Muscle of back (tissue), 11 donors: ENCODE measurements around the gene APBB2. TPM values are rescaled to one million over a fixed set of nuclear protein-coding genes. Genes with fewer than 3 reads are reported as not detected.
"Not testable (repeated sequence)": the region's sequence is repeated elsewhere in the genome, so short reads cannot be mapped to it uniquely, and the experiment has no call there.

Source experiments
- DNase-seq, 3 donors: peaks; one replicate each; pipeline versions ENCODE4 v3.0.0 to v3.0.0-alpha.2; 2013
- polyA plus RNA-seq, 10 donors: library from polyadenylated mRNA; unstranded; fragments of 120-200 nt; gene quantifications; one replicate each; pipeline ENCODE4 v1.2.1, GENCODE V29; 2013; ENCODE audit not compliant: insufficient read length in 10 of 10

Gene APBB2
- polyA plus RNA-seq, 10 donors = 29.5 to 55.5 (median 44.6) TPM

DNA sequence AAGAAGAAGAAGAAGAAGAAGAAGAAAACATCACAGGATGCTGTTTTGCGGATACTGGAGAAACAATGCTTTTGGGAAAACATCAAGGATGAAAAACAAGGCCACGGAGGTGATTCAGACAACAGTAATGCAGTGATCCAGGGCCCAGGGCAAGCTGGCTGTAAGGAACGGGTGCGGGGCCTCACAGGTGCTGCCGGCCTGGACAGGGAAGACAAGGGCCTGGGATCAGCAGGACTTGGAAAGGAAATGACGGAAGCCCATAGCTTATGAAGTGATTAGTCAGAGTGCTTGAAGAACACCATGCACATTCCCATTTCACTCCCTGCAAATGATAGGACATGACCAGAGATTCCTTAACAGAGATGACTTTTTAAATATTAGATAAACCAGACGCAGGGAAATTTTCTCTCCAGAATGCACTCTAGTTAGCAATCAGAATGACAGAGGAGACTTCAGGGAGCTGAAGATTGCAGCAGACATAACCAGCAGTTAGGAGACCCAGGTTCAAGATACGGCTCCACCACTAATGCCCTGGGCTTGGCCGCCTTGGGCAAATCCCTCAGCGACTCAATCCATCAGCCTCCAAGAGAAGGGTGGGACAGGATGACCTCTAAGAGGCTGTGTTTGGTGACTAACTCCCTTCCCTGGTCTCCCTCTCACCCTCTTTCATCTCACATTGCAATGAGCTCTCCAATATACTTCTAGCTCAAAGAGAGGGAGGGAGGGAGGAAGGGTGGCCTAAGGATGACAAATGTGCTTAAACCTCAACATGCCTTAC lies 54.1 kb downstream of the APBB2 start:
- DNase-seq = no peak

DNA sequence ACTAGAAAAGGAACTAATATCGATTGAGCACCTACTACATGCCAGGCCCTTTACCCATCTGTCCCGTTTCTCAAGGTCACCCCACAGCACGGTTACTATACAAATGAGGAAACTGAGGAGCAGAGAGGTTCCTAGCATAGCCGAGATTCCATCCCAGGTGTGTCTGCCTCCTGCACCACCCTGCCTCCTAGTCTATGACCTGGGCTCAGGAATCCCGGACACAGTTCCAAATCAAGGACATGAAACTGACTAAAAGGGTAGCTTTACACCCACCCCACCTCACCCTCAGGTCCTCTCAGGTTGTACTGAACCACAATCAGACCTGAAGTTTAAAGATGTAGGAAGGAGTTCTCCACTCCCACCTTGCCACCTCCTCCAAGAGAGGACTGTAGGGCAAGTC lies 55.6 kb downstream of the APBB2 start:
- no peak for DNase-seq

DNA sequence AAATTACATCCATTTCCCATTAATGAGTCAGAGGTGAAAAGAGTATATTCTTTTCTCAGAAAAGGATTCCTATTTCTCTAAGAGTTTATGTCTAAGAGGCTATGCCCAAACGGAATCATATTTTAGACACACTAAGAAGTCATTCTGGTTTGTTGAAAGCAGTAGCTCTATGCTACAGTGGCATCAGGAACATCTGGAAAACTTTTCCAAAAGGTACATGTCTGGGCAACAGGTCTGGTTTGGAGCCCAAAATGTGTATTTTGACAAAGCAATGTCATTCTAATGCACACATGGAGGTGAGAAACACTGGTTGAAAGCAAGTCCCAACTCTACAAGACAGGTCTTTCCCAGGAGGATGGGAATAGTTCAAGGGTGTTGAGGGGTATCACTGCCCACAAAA lies 56.1 kb downstream of the APBB2 start:
- no peak for DNase-seq

DNA sequence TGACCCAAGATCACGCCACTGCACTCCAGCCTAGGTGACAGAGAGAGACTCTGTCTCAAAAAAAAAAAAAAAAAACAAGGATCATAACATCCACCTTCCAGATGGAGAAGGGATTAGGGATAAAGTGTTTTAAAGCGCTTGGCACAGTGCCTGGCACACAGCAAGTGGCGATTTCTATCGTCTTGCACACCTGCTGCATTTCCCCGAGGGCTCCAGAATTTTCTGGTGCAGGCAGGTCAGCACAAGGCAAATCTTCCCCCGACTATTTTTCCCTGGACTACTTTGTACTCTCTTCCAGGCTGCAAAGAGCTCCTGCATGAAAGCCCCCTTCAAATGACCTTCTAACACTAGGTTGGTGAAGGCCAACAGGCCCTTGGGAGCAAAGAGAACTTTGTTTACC lies 57.3 kb downstream of the APBB2 start:
- DNase-seq = no peak

DNA sequence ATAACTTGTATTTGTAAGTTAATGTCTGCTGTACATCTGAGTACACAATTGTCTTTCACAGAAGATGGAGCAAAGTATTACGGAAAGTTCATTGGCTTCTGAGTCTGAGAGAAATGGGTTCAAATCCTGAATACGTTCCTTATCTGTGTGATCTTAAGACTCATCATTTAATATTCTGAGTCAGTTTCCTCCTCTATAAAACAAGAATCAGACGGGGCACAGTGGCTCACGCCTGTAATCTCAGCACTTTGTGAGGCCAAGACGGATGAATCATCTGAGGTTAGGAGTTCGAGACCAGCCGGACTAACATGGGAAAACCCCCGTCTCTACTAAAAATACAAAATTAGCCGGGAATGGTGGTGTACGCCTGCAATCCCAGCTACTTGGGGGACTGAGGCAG lies 57.8 kb downstream of the APBB2 start:
- no peak for DNase-seq

DNA sequence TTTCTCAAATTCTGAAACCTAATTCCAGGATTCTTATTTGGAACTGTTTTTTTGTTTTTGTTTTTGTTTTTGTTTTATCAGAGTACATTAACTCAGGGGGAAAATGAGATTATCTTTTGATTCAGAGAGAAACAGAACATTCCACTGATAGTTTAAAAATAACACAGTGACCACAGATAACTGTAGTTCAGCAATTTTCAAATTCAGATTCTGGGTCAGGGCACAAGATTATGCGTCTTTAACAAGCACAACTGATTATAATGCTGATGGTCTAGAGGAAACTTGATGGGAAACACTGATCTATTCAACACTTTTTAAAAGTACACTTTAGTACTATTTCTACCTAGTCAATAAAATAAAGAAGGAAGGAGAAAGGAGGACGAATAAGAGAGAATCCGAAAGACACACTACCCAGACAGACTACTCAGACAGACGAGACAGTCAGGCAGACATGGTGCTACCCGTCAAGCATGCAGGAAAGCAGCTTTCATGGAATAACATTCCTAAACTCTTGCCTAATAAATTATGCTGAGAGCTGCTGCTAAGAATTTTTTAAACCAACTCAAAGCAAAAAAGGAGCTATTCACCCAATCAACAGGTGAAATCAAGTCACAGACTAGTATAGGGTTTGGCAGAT lies 59.0 kb downstream of the APBB2 start:
- DNase-seq = no peak

DNA sequence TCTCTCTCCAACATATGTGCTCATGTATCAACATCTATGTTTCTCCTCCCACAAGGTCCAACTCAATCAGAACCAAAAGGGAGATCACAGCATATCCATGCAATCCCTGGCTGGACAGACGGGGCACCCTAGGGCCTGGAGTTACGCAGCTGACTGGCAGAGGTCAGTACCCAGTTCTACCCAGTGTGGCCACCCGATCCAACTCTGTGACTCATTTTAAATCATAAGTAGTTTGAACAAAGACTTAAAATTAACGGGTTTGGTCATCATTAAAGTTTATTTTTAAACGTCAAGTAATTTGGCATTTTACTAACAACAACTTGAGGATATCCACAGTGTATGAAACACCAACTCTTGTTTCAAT lies 59.5 kb downstream of the APBB2 start:
- DNase-seq = no peak

DNA sequence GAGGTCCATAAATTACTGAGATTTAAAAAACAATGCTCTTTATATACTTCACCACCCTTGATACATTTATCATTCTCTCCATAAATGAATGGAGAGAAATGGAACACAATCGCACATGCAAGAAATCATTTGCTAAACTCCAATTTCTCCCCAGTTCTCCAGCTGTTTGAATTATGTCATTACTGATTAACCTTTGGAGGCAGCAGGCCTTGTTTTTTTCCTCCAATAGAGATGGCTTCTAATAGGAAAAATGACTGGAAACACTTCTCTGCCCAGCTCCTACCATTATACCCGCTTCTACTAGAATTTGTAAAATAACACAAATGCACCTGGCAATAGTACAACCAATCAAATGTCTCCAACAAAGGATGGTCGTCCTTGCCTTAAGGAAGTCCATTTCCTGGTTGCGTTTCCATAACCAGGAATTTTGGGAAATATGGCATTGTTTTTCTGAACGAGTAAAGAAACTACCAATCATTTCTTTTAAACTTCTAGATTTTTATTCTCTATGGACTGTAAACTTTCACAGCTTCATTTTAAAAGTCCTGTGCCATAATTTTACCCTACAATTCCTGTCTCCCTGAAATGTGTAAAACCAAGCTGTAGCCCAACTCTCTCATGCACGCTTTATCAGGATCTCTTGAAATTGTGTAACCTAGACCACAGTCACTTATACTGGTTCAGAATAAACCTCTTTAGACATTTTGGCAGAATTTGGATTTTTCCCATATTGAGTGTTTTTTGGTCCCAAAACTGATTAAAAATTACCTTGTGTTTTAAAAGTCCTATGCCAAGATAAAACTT lies 60.1 kb downstream of the APBB2 start:
- no peak for DNase-seq

DNA sequence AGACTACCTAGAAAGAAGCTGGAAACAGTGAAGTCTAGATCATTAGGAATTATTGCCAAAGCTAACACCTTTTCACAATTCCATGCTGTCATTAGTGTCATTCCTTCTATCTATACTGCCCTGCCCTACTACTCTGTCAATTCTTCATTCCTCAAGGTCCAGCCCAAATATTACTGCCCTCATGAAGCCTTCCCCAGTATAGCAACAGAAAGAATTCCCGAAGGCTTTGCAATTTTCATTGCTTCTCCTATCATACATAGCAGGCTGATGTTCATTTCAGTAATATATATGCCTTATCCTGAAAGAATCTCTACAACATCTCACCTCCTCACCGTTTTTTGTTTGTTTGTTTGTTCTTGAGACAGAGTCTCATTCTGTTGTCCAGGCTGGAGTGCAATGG lies 63.9 kb downstream of the APBB2 start:
- DNase-seq = no peak

DNA sequence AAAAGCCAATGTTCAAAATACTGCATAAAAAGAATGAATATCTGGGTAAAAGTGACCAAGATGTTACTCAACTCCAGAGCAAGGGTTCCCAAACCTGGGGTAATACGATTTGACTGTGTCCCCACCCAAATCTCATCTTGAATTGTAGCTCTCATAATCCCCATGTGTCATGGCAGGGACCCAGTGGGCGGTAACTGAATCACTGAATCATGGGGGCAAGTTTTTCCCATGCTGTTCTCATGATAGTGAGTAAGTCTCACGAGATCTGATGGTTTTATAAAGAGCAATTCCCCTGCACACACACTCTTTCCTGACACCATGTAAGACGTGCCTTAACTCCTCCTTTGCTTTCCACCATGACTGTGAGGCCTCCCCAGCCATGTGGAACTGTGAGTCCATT lies 64.8 kb downstream of the APBB2 start:
- DNase-seq = peak in 1 of 3 donors; percentile 47

DNA sequence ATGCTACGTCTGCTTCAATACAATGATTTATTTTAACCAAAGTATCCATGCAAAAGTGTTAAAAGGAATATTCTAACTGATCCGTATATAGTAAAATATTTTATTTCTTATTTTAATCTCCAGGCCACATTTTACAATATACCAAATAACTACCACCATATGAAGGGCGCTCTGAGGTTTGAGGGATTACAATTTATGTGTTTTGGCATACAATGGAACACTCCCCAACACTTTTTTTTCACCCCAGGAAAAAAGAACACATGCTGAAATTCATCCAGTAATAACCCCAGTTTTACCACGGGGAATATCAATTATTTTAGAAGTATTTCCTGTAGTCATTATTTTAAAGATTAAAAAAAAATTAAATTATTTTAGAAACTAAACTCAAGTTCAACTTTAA lies 65.4 kb downstream of the APBB2 start:
- DNase-seq = peak in 1 of 3 donors; percentile 54

DNA sequence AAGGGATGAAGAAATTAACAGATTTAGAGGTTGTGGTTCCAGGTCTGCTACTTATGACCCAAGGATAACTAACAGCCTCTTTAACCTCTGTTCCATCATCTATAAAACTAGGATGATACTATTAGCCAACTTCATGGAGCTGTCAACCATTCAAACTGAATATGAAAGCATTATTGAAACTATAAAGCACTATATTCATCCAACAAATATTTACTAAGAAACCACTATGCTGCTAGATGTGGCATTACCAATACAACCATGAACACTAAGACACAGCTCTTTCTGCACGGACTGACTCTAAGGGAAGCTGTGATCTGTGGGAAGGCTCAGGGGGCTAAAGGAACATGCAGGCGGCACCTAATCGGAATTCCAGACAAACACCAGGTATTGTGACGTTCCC lies 66.0 kb downstream of the APBB2 start:
- no peak for DNase-seq

DNA sequence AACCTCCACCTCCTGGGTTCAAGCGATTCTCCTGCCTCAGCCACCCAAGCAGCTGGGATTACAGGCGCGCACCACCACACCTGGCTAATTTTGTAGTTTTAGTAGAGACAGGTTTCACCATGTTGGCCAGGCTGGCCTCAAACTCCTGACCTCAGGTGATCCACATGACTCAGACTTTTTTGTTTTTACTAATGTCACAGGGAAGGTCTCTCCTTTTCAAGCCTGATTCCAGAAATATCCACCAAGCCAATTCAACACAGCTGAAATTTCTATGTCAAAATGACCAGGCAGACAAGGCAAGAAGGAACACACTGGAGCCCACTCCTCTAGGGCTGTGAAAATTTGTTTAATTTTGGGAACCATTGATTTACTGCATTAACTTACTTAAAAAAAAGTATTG lies 66.8 kb downstream of the APBB2 start:
- DNase-seq = not testable (repeated sequence)

DNA sequence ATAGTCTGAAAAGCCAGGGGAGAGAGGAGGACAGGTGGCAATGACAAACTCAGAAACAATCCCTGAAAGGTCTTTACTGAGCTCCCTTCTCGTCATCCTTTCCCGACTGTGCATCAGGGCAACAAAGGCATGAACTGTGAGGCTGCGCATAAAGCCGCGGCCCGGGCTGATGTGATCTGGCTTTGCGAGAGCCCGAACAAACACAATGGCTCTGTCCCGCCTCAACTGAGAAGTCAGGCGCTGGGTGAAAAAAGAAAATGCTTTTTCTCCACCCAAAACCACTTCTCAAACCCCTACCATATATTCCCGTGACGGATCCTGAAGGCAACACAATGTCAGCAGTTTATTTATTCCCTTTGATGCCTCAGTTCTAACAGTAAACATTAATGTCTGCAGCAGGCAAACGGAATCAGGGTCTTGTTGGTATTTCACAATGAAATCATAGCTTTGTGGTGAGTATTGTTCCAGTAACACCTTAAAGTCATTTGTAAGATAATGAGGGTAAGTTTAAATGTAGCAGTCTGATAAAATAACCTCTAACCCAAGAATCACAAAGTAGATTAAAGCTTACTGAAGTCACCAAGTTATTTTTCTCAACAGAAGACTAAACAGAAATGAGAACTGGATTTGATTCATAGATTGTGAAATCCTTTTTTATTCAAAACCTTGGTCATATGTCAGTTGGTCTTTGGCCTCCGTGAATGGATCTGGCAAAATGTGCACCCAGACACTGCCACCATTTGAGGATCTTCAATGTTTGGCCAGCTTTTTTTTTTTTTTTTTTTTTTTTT lies 67.4 kb downstream of the APBB2 start:
- DNase-seq = no peak

DNA sequence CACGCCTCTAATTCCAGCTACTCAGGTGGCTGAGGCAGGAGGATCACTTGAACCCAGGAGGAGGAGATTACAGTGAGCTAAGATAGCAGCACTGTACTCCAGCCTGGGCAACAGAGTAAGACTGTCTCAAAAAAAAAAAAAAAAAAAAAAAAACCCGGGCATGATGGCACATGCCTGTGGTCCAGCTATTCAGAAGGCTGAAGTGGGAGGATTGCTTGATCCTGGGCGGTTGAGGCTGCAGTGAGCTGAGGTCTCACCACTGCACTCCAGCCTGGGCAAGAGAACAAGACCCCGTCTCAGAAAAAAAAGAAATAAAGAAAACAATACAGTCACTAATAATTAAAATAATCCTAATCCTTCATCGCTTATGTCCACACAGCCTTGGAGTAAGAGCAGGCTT lies 68.1 kb downstream of the APBB2 start:
- DNase-seq = no peak

DNA sequence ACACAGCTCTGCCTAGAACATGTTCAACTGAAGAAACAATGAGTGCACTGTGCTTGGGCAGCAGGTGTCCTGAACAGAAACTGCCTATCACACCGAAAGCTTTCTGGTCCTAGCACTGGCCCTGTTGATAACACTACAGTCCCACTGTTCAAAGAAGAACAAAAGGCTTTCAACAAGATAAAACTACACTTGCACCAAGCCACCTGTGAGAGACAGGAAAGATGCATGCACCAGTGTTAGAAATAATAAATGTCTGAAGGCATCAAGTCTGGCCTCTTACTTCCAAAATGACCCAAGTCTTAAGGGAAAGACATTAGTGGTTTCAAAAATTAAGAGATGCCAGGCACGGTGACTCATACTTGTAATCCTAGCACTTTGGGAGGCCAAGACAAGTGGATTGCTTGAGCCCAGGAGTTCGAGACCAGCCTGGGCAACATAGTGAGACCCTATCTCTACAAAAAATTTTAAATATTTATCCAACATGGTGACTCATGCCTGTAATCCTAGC lies 68.7 kb downstream of the APBB2 start:
- DNase-seq = peak in 1 of 3 donors; percentile 37

DNA sequence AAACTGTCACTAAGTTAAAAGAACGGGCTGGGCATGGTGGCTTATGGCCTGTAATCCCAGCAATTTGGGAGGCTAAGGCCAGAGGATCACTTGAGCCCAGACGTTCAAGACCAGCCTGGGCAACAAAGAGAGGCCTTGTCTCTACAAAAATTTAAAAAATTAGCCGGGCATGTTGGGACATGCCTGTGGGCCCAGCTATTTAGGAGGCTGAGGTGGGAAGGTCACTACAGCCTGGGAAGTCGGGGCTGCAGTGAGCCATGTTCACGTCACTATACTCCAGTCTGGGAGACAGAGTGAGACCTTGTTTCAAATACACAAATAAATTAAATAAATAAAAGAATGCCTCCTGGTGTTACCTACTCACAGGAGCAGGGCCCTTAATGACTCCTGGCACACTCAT lies 69.5 kb downstream of the APBB2 start:
- DNase-seq = no peak

DNA sequence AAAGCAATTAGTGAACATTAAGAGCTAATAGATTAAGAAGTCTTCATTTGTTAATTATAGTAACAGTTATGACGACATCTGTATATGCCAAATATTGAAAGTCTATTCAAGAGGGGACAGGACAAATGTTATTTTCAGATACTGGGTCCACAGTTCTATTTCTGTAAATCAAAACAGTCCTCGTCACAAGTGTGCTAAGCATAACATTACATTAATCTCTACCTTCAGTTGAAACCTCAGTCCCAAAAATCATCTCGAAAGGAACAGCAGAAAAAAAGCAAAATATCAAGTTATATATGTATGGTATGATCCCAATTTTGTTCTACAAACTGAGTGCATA lies 70.3 kb downstream of the APBB2 start:
- DNase-seq = no peak

DNA sequence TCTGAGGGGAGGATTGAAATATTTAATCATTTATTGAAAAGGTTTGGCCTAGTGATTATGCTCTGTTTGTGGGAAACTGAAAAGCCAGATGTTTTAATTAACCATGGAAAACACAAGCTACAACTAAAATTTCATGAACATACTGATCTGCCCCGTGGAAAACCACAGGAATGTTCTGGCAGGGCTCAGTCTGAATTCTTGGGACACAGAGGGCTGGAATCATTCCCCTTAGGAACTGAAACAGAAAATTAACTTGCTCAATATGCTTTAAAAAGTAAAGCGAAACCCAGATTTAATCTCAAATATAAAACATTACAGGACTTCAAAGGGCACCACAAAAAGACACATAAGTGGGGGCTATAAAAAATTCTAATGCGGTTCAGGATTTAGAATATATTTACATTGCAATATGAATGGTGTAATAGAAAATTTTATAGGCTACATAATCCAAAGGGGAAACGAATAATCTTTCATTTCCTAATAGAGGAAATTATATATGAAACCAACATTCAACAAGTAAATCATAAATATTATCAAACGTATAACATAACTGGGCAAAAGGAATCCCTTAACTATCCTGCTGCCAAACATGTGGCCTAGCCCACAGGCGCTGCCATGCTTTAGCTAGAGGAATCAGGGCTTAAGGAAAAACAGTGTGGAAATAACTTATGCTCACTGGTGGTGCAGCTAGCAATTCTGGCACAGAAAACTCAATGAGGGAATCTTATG lies 70.9 kb downstream of the APBB2 start:
- peak; percentile 87 to 94 (median 94) for DNase-seq

DNA sequence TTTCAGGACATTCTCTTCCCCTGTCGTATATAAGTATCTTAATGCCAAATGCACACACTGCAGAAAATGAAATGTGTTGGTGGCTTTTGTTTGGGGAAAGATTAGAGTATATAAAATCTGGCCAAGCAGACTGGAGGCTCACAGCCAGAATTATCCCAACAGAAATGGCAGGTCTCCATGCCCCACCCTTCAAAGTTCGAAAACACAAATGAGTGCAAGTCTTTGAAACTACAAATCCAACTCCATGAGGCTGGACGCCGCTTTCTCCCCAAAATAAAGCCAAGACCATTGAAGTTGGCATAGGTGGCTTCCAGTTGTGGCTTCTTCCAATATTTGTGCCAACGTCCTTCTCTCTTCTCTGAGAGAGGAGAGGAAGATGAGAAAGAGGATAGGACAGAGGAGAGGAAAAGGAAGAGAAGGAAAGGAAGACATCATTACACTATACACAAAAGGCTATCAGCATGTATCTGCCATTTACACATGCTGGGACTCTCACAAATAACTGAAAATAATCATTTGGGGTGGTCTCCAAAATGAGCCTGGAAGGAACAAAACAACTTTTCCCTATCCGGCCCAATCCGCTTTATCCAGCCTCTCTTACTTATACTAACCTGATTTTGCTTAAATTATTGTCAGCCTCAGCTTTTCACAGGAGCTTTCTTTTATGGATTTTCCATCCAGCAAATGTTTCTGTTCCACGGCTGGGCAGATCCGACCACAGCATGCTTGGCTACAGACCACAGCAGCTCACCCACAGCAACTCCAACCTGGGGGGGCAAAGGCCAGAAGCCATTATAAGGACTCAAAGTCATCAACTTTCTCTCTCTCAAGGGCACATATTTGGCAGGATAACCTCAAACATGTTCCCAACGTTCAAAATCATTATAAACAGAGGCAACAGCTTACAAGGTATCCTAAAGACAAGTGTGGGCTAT lies 71.7 kb downstream of the APBB2 start:
- DNase-seq = peak in 2 of 3 donors; percentile 68 to 88
